H9 (cell line): ENCODE results near the gene SSNA1. TPM values are rescaled to one million over a fixed set of nuclear protein-coding genes. Genes with fewer than 3 reads are reported as not detected.

ENCODE experiments used
- DNase-seq: peaks from one replicate; pipeline ENCODE4 v3.0.0-alpha.2; 2017
- H2AFZ ChIP-seq: one replicate; pipeline ENCODE4 v1.6.1; 2013; ENCODE audit warnings: mild to moderate bottlenecking, low read length, control low read depth, moderate library complexity
- H2AK5ac ChIP-seq: 2 replicates; pipeline ENCODE4 v1.6.1; 2013; ENCODE audit warnings: low read length, control low read depth, mixed read lengths; ENCODE audit not compliant: insufficient read length
- H2BK120ac ChIP-seq: one replicate; pipeline ENCODE4 v1.6.1; 2013; ENCODE audit warnings: low read depth, mild to moderate bottlenecking, low read length, control low read depth, inconsistent platforms; ENCODE audit not compliant: poor library complexity, severe bottlenecking
- H2BK12ac ChIP-seq: 2 replicates; pipeline ENCODE4 v1.6.1; 2013; ENCODE audit warnings: low read length, control low read depth, mixed read lengths, low read depth; ENCODE audit not compliant: insufficient read length
- H2BK15ac ChIP-seq: 2 replicates; pipeline ENCODE4 v1.6.1; 2013; ENCODE audit warnings: low read depth, low read length, control low read depth
- H2BK20ac ChIP-seq: one replicate; pipeline ENCODE4 v1.6.1; 2013; ENCODE audit warnings: low read depth, mild to moderate bottlenecking, low read length, control low read depth, inconsistent platforms; ENCODE audit not compliant: poor library complexity, severe bottlenecking
- H2BK5ac ChIP-seq: 2 replicates; pipeline ENCODE4 v1.6.1; 2013; ENCODE audit warnings: low read length, control low read depth, mixed read lengths; ENCODE audit not compliant: insufficient read length
- H3K14ac ChIP-seq: 2 replicates; pipeline ENCODE4 v1.6.1; 2013; ENCODE audit warnings: low read length, control low read depth; ENCODE audit not compliant: insufficient read depth
- H3K18ac ChIP-seq: 2 replicates; pipeline ENCODE4 v1.6.1; 2013; ENCODE audit warnings: low read depth, mild to moderate bottlenecking, mixed read lengths, low read length, control low read depth; ENCODE audit not compliant: insufficient read length
- H3K23ac ChIP-seq: 2 replicates; pipeline ENCODE4 v1.6.1; 2013; ENCODE audit warnings: low read length, control low read depth, mixed read lengths, low read depth; ENCODE audit not compliant: insufficient read length
- H3K23me2 ChIP-seq: 2 replicates; pipeline ENCODE4 v1.6.1; 2013; ENCODE audit warnings: low read depth, mild to moderate bottlenecking, mixed read lengths, low read length, control low read depth; ENCODE audit not compliant: insufficient read length, poor library complexity, severe bottlenecking
- H3K27ac ChIP-seq: 2 replicates; pipeline ENCODE4 v1.5.1; 2013; ENCODE audit warnings: low read length, control low read depth, mixed read lengths, low read depth; ENCODE audit not compliant: insufficient read length
- H3K27me3 ChIP-seq: 2 replicates; pipeline ENCODE4 v1.6.1; 2013; ENCODE audit warnings: low read length, control low read depth, inconsistent platforms; ENCODE audit not compliant: insufficient read depth
- H3K4ac ChIP-seq: 2 replicates; pipeline ENCODE4 v1.6.1; 2013; ENCODE audit warnings: low read depth, mild to moderate bottlenecking, control low read depth, inconsistent platforms, low read length, moderate library complexity
- H3K4me1 ChIP-seq: 2 replicates; pipeline ENCODE4 v1.6.1; 2013; ENCODE audit warnings: low read length, control low read depth, inconsistent platforms; ENCODE audit not compliant: insufficient read depth
- H3K4me2 ChIP-seq: 2 replicates; pipeline ENCODE4 v1.6.1; 2013; ENCODE audit warnings: low read length, control low read depth, mixed read lengths; ENCODE audit not compliant: insufficient read length, insufficient read depth
- H3K56ac ChIP-seq: 2 replicates; pipeline ENCODE4 v1.6.1; 2013; ENCODE audit warnings: low read depth, mild to moderate bottlenecking, mixed read lengths, low read length, control low read depth; ENCODE audit not compliant: insufficient read length
- H3K79me1 ChIP-seq: 2 replicates; pipeline ENCODE4 v1.6.1; 2013; ENCODE audit warnings: low read depth, mild to moderate bottlenecking, moderate library complexity, low read length, control low read depth, inconsistent platforms; ENCODE audit not compliant: insufficient read depth, poor library complexity, severe bottlenecking
- H3K79me2 ChIP-seq: 2 replicates; pipeline ENCODE4 v1.6.1; 2013; ENCODE audit warnings: low read length, control low read depth, inconsistent platforms; ENCODE audit not compliant: insufficient read depth
- H3K9ac ChIP-seq: 2 replicates; pipeline ENCODE4 v1.6.1; 2013; ENCODE audit warnings: low read length, control low read depth, mixed read lengths; ENCODE audit not compliant: insufficient read length; ENCODE audit errors: extremely low read depth
- H3K9me3 ChIP-seq: one replicate; pipeline ENCODE4 v1.6.1; 2013; ENCODE audit warnings: low read depth, low read length, inconsistent platforms; ENCODE audit not compliant: control insufficient read depth
- H3T11ph ChIP-seq: one replicate; pipeline ENCODE4 v1.6.1; 2013; ENCODE audit warnings: mild to moderate bottlenecking, low read length, control low read depth, inconsistent platforms
- H4K20me1 ChIP-seq: one replicate; pipeline ENCODE4 v1.6.1; 2013; ENCODE audit not compliant: control insufficient read depth, insufficient read length, insufficient read depth
- H4K5ac ChIP-seq: 2 replicates; pipeline ENCODE4 v1.6.1; 2013; ENCODE audit warnings: low read depth, mild to moderate bottlenecking, mixed read lengths, low read length, control low read depth; ENCODE audit not compliant: insufficient read length
- H4K8ac ChIP-seq: replicated peaks from 2 replicates; pipeline ENCODE4 v1.6.1; 2013; ENCODE audit warnings: low read length, control low read depth, mixed read lengths, low read depth; ENCODE audit not compliant: insufficient read length
- H4K91ac ChIP-seq: 2 replicates; pipeline ENCODE4 v1.6.1; 2013; ENCODE audit warnings: low read depth, mild to moderate bottlenecking, moderate library complexity, mixed read lengths, low read length, control low read depth; ENCODE audit not compliant: insufficient read length
- H3K27ac Mint-ChIP-seq, 3 experiments: 2 replicates in 2 of 3; 3 replicates in 1 of 3; pipeline ENCODE4 v1.8.0; 2020 to 2021; ENCODE audit warnings: mixed read lengths in 3 of 3, mild to moderate bottlenecking in 1 of 3, moderate library complexity in 1 of 3
- H3K27me3 Mint-ChIP-seq: 2 replicates; pipeline ENCODE4 v1.8.0; 2021; ENCODE audit warnings: low read depth, mild to moderate bottlenecking, moderate library complexity, mixed read lengths
- H3K36me3 Mint-ChIP-seq, 3 experiments: 2 replicates in 2 of 3; 3 replicates in 1 of 3; pipeline ENCODE4 v1.8.0; 2020 to 2021; ENCODE audit warnings: low read depth in 3 of 3, mixed read lengths in 3 of 3; ENCODE audit not compliant: insufficient read depth in 1 of 3
- H3K4me1 Mint-ChIP-seq, 2 experiments: 2 replicates each; pipeline ENCODE4 v1.8.0; 2020; ENCODE audit warnings: mixed read lengths in 2 of 2
- H3K4me3 Mint-ChIP-seq, 2 experiments: 2 replicates in 1 of 2; 3 replicates in 1 of 2; pipeline ENCODE4 v1.8.0; 2020 to 2021; ENCODE audit warnings: mild to moderate bottlenecking in 2 of 2, mixed read lengths in 2 of 2, moderate library complexity in 1 of 2
- H3K9me3 Mint-ChIP-seq, 2 experiments: 2 replicates in 1 of 2; 3 replicates in 1 of 2; pipeline ENCODE4 v1.8.0; 2020; ENCODE audit warnings: mild to moderate bottlenecking in 2 of 2, mixed read lengths in 2 of 2, moderate library complexity in 1 of 2
- CTCF ChIP-seq: fragments of 200-600 bp; sonication (generic); conservative IDR thresholded peaks from 3 replicates; pipeline ENCODE4 v1.8.0; 2021; ENCODE audit warnings: antibody characterized with exemption, mild to moderate bottlenecking
- WGBS: extraction: QIAGEN DNeasy Blood & Tissue Kit; methylation state at CpG from one replicate; pipeline ENCODE4 v1.1.7; 2013; ENCODE audit warnings: missing lambda C conversion rate, low lambda C conversion rate, mixed read lengths; ENCODE audit not compliant: insufficient read length; ENCODE audit errors: extremely low coverage; 5-methylcytosine and 5-hydroxymethylcytosine counted together
- total RNA-seq: library from RNA; stranded (reverse); gene quantifications from 2 replicates; pipeline ENCODE4 v1.2.1, GENCODE V29; 2021

Gene SSNA1
- total RNA-seq, 1 experiment from 2014 or later, result 69.2 TPM

GRCh38 chr9:137206602-137207001 lies 18.1 kb downstream of the SSNA1 start:
- no peak overlapping the region for H3K18ac ChIP-seq
- DNase-seq, result no peak
- H2BK5ac ChIP-seq, result no peak overlapping the region
- no peaks in the 10 kb centered on the region for H3K27me3 Mint-ChIP-seq
- no peak overlapping the region for H4K8ac ChIP-seq
- no peak overlapping the region for H3K4ac ChIP-seq
- H3K4me1 Mint-ChIP-seq, result peaks cover 23 to 29% of the 10 kb centered on the region in 2 experiments
- no peaks in the 10 kb centered on the region for H3K27me3 ChIP-seq
- no peak overlapping the region for H2BK12ac ChIP-seq
- no peaks in the 10 kb centered on the region for H4K20me1 ChIP-seq
- peaks cover 6% of the 10 kb centered on the region for H3K23me2 ChIP-seq
- no peak overlapping the region for H2AFZ ChIP-seq
- H2BK15ac ChIP-seq, result no peak overlapping the region
- H3K9ac ChIP-seq, result peak overlapping the region; percentile 84
- H3K4me3 Mint-ChIP-seq, result peak overlapping the region; percentile 93 to 99
- H3T11ph ChIP-seq, result no peak overlapping the region
- no CpG with 5 or more reads among the region's 7 CpGs for WGBS
- H3K27ac Mint-ChIP-seq, result 0 out of 7 replicates have a peak overlapping the region, but pooled peaks of 1 of the 3 experiments have one; percentile 97
- no peak overlapping the region for H3K56ac ChIP-seq
- H4K5ac ChIP-seq, result no peak overlapping the region
- TF ChIP-seq CTCF, result no peak
- no peaks in the 10 kb centered on the region; the same call in 1 of the 2 replicates for H3K4me1 ChIP-seq
- H3K79me2 ChIP-seq, result peaks cover 13% of the 10 kb centered on the region; the same call in 1 of the 2 replicates
- H3K4me2 ChIP-seq, result peak overlapping the region; percentile 91
- no peak overlapping the region for H3K27ac ChIP-seq
- no peak overlapping the region for H2BK120ac ChIP-seq
- no peaks in the 10 kb centered on the region for H3K9me3 ChIP-seq
- no peak overlapping the region for H4K91ac ChIP-seq
- H2BK20ac ChIP-seq, result no peak overlapping the region
- no peak overlapping the region for H3K14ac ChIP-seq
- H3K23ac ChIP-seq, result no peak overlapping the region
- peaks cover 19% of the 10 kb centered on the region for H3K79me1 ChIP-seq
- peaks cover 8 to 39% (median 30%) of the 10 kb centered on the region in 3 experiments for H3K36me3 Mint-ChIP-seq
- no peak overlapping the region for H2AK5ac ChIP-seq
- H3K9me3 Mint-ChIP-seq, result no peaks in the 10 kb centered on the region
